ENCODE measurements around the gene WAC. TPM values are rescaled to one million over a fixed set of nuclear protein-coding genes. Genes with fewer than 3 reads are reported as not detected.

Gene WAC
- total and polyA plus RNA-seq, 10 of the 15 experiments (the other 5 are each of a cell fraction or from before 2014, with no cell fraction given): 26.5 to 131 (median 69.4) TPM

- peaks cover 72% of the 10 kb centered on the region for H3K79me2 ChIP-seq (ENCODE audit: control insufficient read depth, insufficient read depth, low read length)
- FAIRE-seq (no peak), DNase-seq (ENCODE audit: low read depth, low spot score) (no peak), ATAC-seq (no peak)
- no peak overlapping the region for H2AFZ ChIP-seq (ENCODE audit: control insufficient read depth, low read depth, low read length)
- TF ChIP-seq JUND (IDR thresholded peaks at IDR 0.05; ENCODE audit: low read depth, low read length) (no peak), ELK1 (IDR thresholded peaks at IDR 0.05; ENCODE audit: low read depth, low read length) (no peak), DPF2 (IDR thresholded peaks at IDR 0.05) (no peak), NR2F1 (conservative IDR thresholded peaks at IDR 0.05) (no peak), STAT1 (conservative IDR thresholded peaks at IDR 0.05) (no peak), NFYB (IDR thresholded peaks at IDR 0.05; ENCODE audit: insufficient read depth, low read depth, low read length) (no peak), TCF7 (IDR thresholded peaks at IDR 0.05; ENCODE audit: borderline replicate concordance) (no peak), GATAD2B (conservative IDR thresholded peaks at IDR 0.05; ENCODE audit: low read depth) (no peak), MTA2 (IDR thresholded peaks at IDR 0.05; ENCODE audit: low read depth) (no peak), ATF7 (IDR thresholded peaks at IDR 0.05; ENCODE audit: low read depth) (no peak), HSF1 (IDR thresholded peaks at IDR 0.05; ENCODE audit: low read depth, low read length) (no peak), ZNF207 (IDR thresholded peaks at IDR 0.05; ENCODE audit: borderline replicate concordance) (no peak), ZNF24 (IDR thresholded peaks at IDR 0.05) (no peak), SMAD5 (IDR thresholded peaks at IDR 0.05; ENCODE audit: low read depth) (no peak), ETV6 (conservative IDR thresholded peaks at IDR 0.05 in 1 of 2, IDR thresholded peaks at IDR 0.05 in 1 of 2; ENCODE audit: borderline replicate concordance in 1 of 2, low read depth in 1 of 2) (no peak), GABPA (IDR thresholded peaks at IDR 0.05; ENCODE audit: low read depth) (no peak)
- in situ Hi-C loops (cut with MboI): loop anchor here (25.0 kb wide), 1 partner anchor 1423 kb away; no protein-coding TSS in a partner anchor
- no peak overlapping the region for H3K4me2 ChIP-seq (ENCODE audit: control insufficient read depth, insufficient read depth)
- no peaks in the 10 kb centered on the region for H3K9me3 ChIP-seq (replicated peaks; ENCODE audit: control insufficient read depth, insufficient read depth, low read length)
- CTCF ChIA-PET: no interaction called here
- H4K20me1 ChIP-seq (ENCODE audit: control insufficient read depth, insufficient read depth): no peaks in the 10 kb centered on the region; the same call in 1 of the 2 replicates
- no peak overlapping the region for H3K27ac ChIP-seq (ENCODE audit: control insufficient read depth, insufficient read depth)
- H3K4me3 ChIP-seq: no peak overlapping the region
- 97% methylated on average over 3 of the region's 3 CpGs for WGBS (ENCODE audit: insufficient coverage, insufficient replicate concordance, low lambda C conversion rate, missing lambda C conversion rate)
- POLR2A ChIA-PET: interaction anchor here (1.0 to 1.4 kb wide), 2 partner anchors 10 to 12 kb away, joined by 3 to 4 read pairs; no protein-coding TSS in a partner anchor
- RAD21 ChIA-PET (ENCODE audit: unreplicated experiment): no interaction called here
- peaks cover 9 to 37% of the 10 kb centered on the region in 2 experiments for H3K36me3 ChIP-seq (ENCODE audit: control insufficient read depth in 2 of 2, insufficient read depth in 2 of 2, low read length in 1 of 2)
- SMC1A ChIA-PET (ENCODE audit: uncharacterized antibody, unreplicated experiment): no interaction called here
- H3K4me1 ChIP-seq (ENCODE audit: control insufficient read depth, insufficient read depth, low read length): no peaks in the 10 kb centered on the region
- H3K27me3 ChIP-seq (replicated peaks in 1 of 2; ENCODE audit: control insufficient read depth in 2 of 2, insufficient read depth in 2 of 2, low read length in 1 of 2): no peaks in the 10 kb centered on the region
- intact Hi-C loops (cut with micrococcal nuclease; ENCODE audit: unreplicated experiment): no loop called here
- H3K9ac ChIP-seq (ENCODE audit: control insufficient read depth, insufficient read depth, low read length): no peak overlapping the region
- no TSS peak for BruUV-seq (replicated peaks)
Measured at GRCh38 chr10:28560617-28561016, 27.7 kb downstream of the WAC start.
